DOHH2 (cell line): Measurements from ENCODE around the gene KIF24.
"Not testable (repeated sequence)": the region's sequence is repeated elsewhere in the genome, so short reads cannot be mapped to it uniquely, and the experiment has no call there.

ENCODE experiments used
- CTCF ChIP-seq: fragments of 200-600 bp; sonication (generic); IDR thresholded peaks from one replicate; pipeline ENCODE4 v1.5.1; 2014; ENCODE audit warnings: antibody characterized with exemption, mild to moderate bottlenecking, low read depth, low read length; ENCODE audit not compliant: poor library complexity, severe bottlenecking
- EZH2phosphoT487 ChIP-seq: fragments of 200-600 bp; sonication (generic); IDR thresholded peaks from 2 replicates; pipeline ENCODE4 v1.6.1; 2017; ENCODE audit warnings: borderline replicate concordance, mild to moderate bottlenecking, antibody characterized with exemption, low read length, moderate library complexity, mixed read lengths

GRCh38 chr9:34338079-34338478 lies 9.0 kb upstream of the KIF24 start:
- TF ChIP-seq CTCF, EZH2phosphoT487: not testable (repeated sequence)
